ENCODE measurements around the gene CDK5. TPM values are rescaled to one million over a fixed set of nuclear protein-coding genes. Genes with fewer than 3 reads are reported as not detected.

CDK5 gene
- polyA plus RNA-seq, 1 donor from 2014 or later = 88.3 TPM

GRCh38 chr7:151095828-151096475, 38.3 kb upstream of the CDK5 start:
- no peak overlapping the region for H3K9ac ChIP-seq (ENCODE audit: low read length)
- H3K4me3 ChIP-seq (ENCODE audit: low read length) = no peak overlapping the region
- H3F3A ChIP-seq (ENCODE audit: insufficient read depth, low read length, poor library complexity, severe bottlenecking) = no peaks in the 10 kb centered on the region
- H3K27me3 ChIP-seq (ENCODE audit: insufficient read depth, low read depth, low read length) = no peaks in the 10 kb centered on the region
- H3K9me3 ChIP-seq (ENCODE audit: low read length) = no peaks in the 10 kb centered on the region
- H3K27ac ChIP-seq (ENCODE audit: low read length) = no peak overlapping the region
- H2AFZ ChIP-seq (ENCODE audit: low read depth, low read length) = no peak overlapping the region
- H4K20me1 ChIP-seq (ENCODE audit: insufficient read depth) = peaks cover 21% of the 10 kb centered on the region
- no peaks in the 10 kb centered on the region for H3K36me3 ChIP-seq (ENCODE audit: insufficient read depth, low read length)
- H3K79me2 ChIP-seq (replicated peaks; ENCODE audit: insufficient read depth, low read length) = peaks cover 63% of the 10 kb centered on the region
- no peak overlapping the region for H3K4me2 ChIP-seq (ENCODE audit: low read length)
- no peaks in the 10 kb centered on the region for H3K9me2 ChIP-seq (ENCODE audit: insufficient read depth, low read length)
- TF ChIP-seq EZH2 (IDR thresholded peaks at IDR 0.05; ENCODE audit: borderline replicate concordance, insufficient read depth, low read length, poor library complexity, severe bottlenecking) (no peak), MXI1 (conservative IDR thresholded peaks at IDR 0.05; ENCODE audit: poor library complexity, severe bottlenecking) (no peak), POLR2AphosphoS5 (IDR thresholded peaks at IDR 0.05) (no peak), EP300 (conservative IDR thresholded peaks at IDR 0.05; ENCODE audit: poor library complexity, severe bottlenecking) (no peak), REST (IDR thresholded peaks at IDR 0.05; ENCODE audit: borderline replicate concordance) (no peak), SMC3 (conservative IDR thresholded peaks at IDR 0.05; ENCODE audit: poor library complexity) (no peak)

GRCh38 chr7:151095123-151095797, 37.6 kb upstream of the CDK5 start:
- Histone ChIP-seq H4K20me1 (ENCODE audit: insufficient read depth) (peaks cover 24% of the 10 kb centered on the region), H2AFZ (ENCODE audit: low read depth, low read length) (no peak overlapping the region), H3K4me2 (ENCODE audit: low read length) (no peak overlapping the region), H3K36me3 (ENCODE audit: insufficient read depth, low read length) (no peaks in the 10 kb centered on the region), H3K79me2 (replicated peaks; ENCODE audit: insufficient read depth, low read length) (peaks cover 68% of the 10 kb centered on the region), H3K9me2 (ENCODE audit: insufficient read depth, low read length) (no peaks in the 10 kb centered on the region), H3F3A (ENCODE audit: insufficient read depth, low read length, poor library complexity, severe bottlenecking) (no peaks in the 10 kb centered on the region), H3K9ac (ENCODE audit: low read length) (no peak overlapping the region), H3K4me3 (ENCODE audit: low read length) (no peak overlapping the region), H3K27me3 (ENCODE audit: insufficient read depth, low read depth, low read length) (no peaks in the 10 kb centered on the region), H3K9me3 (ENCODE audit: low read length) (no peaks in the 10 kb centered on the region), H3K27ac (ENCODE audit: low read length) (no peak overlapping the region)
- TF ChIP-seq REST (IDR thresholded peaks at IDR 0.05; ENCODE audit: borderline replicate concordance) = no peak
- no peak for TF ChIP-seq EP300 (conservative IDR thresholded peaks at IDR 0.05; ENCODE audit: poor library complexity, severe bottlenecking)
- TF ChIP-seq RAD21 (conservative IDR thresholded peaks at IDR 0.05) = no peak
- TF ChIP-seq SMC3 (conservative IDR thresholded peaks at IDR 0.05; ENCODE audit: poor library complexity) = no peak
- TF ChIP-seq MXI1 (conservative IDR thresholded peaks at IDR 0.05; ENCODE audit: poor library complexity, severe bottlenecking) = no peak
- TF ChIP-seq EZH2 (IDR thresholded peaks at IDR 0.05; ENCODE audit: borderline replicate concordance, insufficient read depth, low read length, poor library complexity, severe bottlenecking) = no peak
- TF ChIP-seq CTCF (IDR thresholded peaks at IDR 0.05; ENCODE audit: poor library complexity, severe bottlenecking) = no peak
- TF ChIP-seq TAF1 (IDR thresholded peaks at IDR 0.05; ENCODE audit: low read depth) = no peak
- no peak for TF ChIP-seq POLR2AphosphoS5 (IDR thresholded peaks at IDR 0.05)
